ENCODE results near the gene JAK1.

DNA sequence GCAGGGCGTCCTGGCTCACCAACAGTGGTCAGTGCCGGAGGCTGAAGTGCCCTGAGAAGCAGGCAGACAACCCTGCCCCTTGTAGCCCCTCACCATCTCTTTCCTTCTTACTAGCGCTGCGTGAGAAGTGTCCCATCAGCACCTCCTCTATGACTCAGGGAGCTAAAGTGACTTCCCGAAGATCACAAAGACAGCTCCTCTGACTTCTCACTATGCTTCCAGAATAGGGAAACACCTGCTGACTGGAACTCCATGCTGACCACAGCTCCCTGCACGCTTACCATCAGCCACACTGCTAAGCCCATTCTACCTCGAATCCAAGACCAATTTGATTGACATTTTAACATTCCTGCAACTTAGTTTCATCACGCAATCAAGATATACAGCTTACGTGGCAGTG is 92.8 kb downstream of the JAK1 start:
- TF ChIP-seq, protein P1, sequence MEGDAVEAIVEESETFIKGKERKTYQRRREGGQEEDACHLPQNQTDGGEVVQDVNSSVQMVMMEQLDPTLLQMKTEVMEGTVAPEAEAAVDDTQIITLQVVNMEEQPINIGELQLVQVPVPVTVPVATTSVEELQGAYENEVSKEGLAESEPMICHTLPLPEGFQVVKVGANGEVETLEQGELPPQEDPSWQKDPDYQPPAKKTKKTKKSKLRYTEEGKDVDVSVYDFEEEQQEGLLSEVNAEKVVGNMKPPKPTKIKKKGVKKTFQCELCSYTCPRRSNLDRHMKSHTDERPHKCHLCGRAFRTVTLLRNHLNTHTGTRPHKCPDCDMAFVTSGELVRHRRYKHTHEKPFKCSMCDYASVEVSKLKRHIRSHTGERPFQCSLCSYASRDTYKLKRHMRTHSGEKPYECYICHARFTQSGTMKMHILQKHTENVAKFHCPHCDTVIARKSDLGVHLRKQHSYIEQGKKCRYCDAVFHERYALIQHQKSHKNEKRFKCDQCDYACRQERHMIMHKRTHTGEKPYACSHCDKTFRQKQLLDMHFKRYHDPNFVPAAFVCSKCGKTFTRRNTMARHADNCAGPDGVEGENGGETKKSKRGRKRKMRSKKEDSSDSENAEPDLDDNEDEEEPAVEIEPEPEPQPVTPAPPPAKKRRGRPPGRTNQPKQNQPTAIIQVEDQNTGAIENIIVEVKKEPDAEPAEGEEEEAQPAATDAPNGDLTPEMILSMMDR (IDR thresholded peaks at IDR 0.05), result no peak
- no peak for TF ChIP-seq POLR2A (IDR thresholded peaks at IDR 0.05)
